ENCODE results near the gene RBM24.

- TF ChIP-seq CTCF (IDR thresholded peaks at IDR 0.05) = no peak
- no peak for TF ChIP-seq EP300 (IDR thresholded peaks at IDR 0.05)
These were observed 62.1 kb downstream of the RBM24 start for GRCh38 chr6:17343215-17343614.

All from tibial nerve (tissue), 4 donors.